Measurements from ENCODE around the gene GZMA. TPM values are rescaled to one million over a fixed set of nuclear protein-coding genes. Genes with fewer than 3 reads are reported as not detected.

The GZMA gene
- total and polyA plus RNA-seq, 3 donors from 2014 or later, result 0.37 to 7.1 TPM; not detected in 1

GRCh38 chr5:55140908-55141665 is 38.6 kb downstream of the GZMA start:
- no peaks in the 10 kb centered on the region for H3K36me3 ChIP-seq (ENCODE audit: low read depth, missing control alignments)
- TF ChIP-seq CTCF (IDR thresholded peaks at IDR 0.05) (no peak), POLR2A (IDR thresholded peaks at IDR 0.05) (no peak)
- intact Hi-C loops (cut with DNase I; ENCODE audit: low total_unique reads), result no loop called here
- DNase-seq, result no peak
- no peak overlapping the region for H3K27ac ChIP-seq
- H3K4me1 ChIP-seq, result no peaks in the 10 kb centered on the region
- no peaks in the 10 kb centered on the region for H3K27me3 ChIP-seq
- no peaks in the 10 kb centered on the region for H3K9me3 ChIP-seq
- no peak overlapping the region for H3K4me3 ChIP-seq
- WGBS, 2 donors, result 68 to 70% methylated on average over 9 of the region's 9 CpGs

- no peak for DNase-seq
- intact Hi-C loops (cut with DNase I; ENCODE audit: low total_unique reads), result no loop called here
- no peaks in the 10 kb centered on the region for H3K4me1 ChIP-seq
- WGBS, 2 donors, result 92 to 95% methylated on average over 9 of the region's 9 CpGs
- TF ChIP-seq POLR2A (IDR thresholded peaks at IDR 0.05) (no peak), CTCF (IDR thresholded peaks at IDR 0.05) (no peak)
- H3K27ac ChIP-seq, result no peak overlapping the region
- H3K4me3 ChIP-seq, result no peak overlapping the region
- no peaks in the 10 kb centered on the region for H3K36me3 ChIP-seq (ENCODE audit: low read depth, missing control alignments)
- H3K9me3 ChIP-seq, result no peaks in the 10 kb centered on the region
- no peaks in the 10 kb centered on the region for H3K27me3 ChIP-seq
Observed at GRCh38 chr5:55141945-55142690, 39.7 kb downstream of the GZMA start.

- Histone ChIP-seq H3K9me3 (no peaks in the 10 kb centered on the region), H3K4me1 (no peaks in the 10 kb centered on the region), H3K36me3 (ENCODE audit: low read depth, missing control alignments) (no peaks in the 10 kb centered on the region), H3K4me3 (no peak overlapping the region), H3K27me3 (no peaks in the 10 kb centered on the region), H3K27ac (no peak overlapping the region)
- no peak for DNase-seq
- TF ChIP-seq POLR2A (IDR thresholded peaks at IDR 0.05), result no peak
- TF ChIP-seq CTCF (IDR thresholded peaks at IDR 0.05), result no peak
- 64 to 66% methylated on average over 4 of the region's 4 CpGs for WGBS, 2 donors
- intact Hi-C loops (cut with DNase I; ENCODE audit: low total_unique reads), result no loop called here
Observed at GRCh38 chr5:55143624-55144023, 41.2 kb downstream of the GZMA start.

GRCh38 chr5:55146080-55146479 is 43.6 kb downstream of the GZMA start:
- peak; percentile 77 for DNase-seq
- intact Hi-C loops (cut with DNase I; ENCODE audit: low total_unique reads), result no loop called here
- H3K27me3 ChIP-seq, result no peaks in the 10 kb centered on the region
- H3K9me3 ChIP-seq, result no peaks in the 10 kb centered on the region
- H3K27ac ChIP-seq, result no peak overlapping the region
- TF ChIP-seq POLR2A (IDR thresholded peaks at IDR 0.05), result no peak
- no peaks in the 10 kb centered on the region for H3K4me1 ChIP-seq
- 52 to 58% methylated on average over 8 of the region's 8 CpGs for WGBS, 2 donors
- no peaks in the 10 kb centered on the region for H3K36me3 ChIP-seq (ENCODE audit: low read depth, missing control alignments)
- peak overlapping the region in 1 of 2 donors; percentile 14 for H3K4me3 ChIP-seq

- 5 to 8% methylated on average over 11 of the region's 11 CpGs for WGBS, 2 donors
- no peaks in the 10 kb centered on the region for H3K4me1 ChIP-seq
- no peak for TF ChIP-seq POLR2A (IDR thresholded peaks at IDR 0.05)
- TF ChIP-seq CTCF (IDR thresholded peaks at IDR 0.05), result peak; percentile 44 to 85 (median 74)
Observed at GRCh38 chr5:55146543-55147151, 44.2 kb downstream of the GZMA start.

More at GRCh38 chr5:55146543-55147151, 44.2 kb downstream of the GZMA start:
- Histone ChIP-seq H3K36me3 (ENCODE audit: low read depth, missing control alignments) (no peaks in the 10 kb centered on the region), H3K4me3 (peak overlapping the region in 1 of 2 donors; percentile 14), H3K27me3 (no peaks in the 10 kb centered on the region), H3K27ac (no peak overlapping the region), H3K9me3 (no peaks in the 10 kb centered on the region)
- intact Hi-C loops (cut with DNase I; ENCODE audit: low total_unique reads), result no loop called here
- DNase-seq, result peak; percentile 90

All from testis (tissue), 3 donors.